ENCODE data around the gene SAP25.
A peak's percentile ranks its signal among the peaks of the same experiment; 100 is the strongest.
"Not testable (repeated sequence)": the region's sequence is repeated elsewhere in the genome, so short reads cannot be mapped to it uniquely, and the experiment has no call there.

SAP25 gene

DNA sequence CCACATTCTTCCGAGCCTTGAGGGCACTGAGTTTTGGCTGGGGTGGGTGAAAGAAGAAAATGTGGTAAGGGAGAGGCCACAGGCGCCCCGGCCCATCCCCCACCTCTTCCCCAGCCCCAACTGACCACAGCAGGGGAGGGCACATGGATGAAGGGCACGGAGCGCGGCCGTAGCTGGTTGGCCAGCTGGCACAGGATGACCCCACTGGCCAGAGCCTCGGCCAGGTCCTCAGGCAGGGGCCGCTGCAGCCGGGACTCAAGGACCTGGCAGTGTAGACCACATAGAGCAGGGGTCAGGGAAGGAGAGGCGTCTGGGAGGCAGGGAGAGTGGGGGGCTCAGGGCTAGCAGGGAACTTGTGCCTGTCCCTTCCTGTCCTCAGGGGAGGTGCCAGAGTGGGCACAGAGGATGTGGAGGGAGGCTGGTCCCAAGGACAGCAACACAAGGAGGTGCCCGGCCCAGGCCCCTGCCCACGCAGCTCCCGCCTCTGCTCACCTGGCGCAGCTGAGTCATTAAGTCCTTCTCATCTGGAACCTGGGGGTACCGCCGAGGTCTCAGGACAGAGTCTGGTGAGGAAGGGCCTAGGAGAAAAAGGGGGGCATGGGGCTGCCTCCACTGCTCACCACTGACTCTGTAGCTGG, 2.2 kb upstream of the SAP25 start:
- no peak for DNase-seq (ENCODE audit: low read depth in 2 of 2)

DNA sequence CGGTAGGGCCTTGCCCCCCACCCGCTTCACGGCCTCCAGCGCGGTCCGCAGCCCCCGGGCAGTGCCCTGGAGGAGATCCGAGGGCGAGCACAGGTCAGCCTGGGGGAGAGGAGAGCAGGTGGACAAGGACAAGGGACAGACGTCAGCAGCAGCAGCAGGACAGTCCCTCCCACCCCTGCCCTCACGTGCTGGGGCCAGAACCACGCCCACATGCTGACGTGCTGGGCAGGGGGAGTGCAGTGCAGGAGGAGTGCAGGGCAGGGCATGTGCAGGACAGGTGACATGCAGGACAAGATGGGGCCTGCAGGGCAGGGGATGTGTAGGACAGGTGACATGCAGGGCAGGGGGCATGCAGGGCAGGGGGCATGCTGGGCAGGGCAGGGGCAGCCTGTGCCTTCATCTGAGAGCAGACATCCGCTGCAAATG, 1.5 kb upstream of the SAP25 start:
- DNase-seq (ENCODE audit: low read depth in 2 of 2): no peak

DNA sequence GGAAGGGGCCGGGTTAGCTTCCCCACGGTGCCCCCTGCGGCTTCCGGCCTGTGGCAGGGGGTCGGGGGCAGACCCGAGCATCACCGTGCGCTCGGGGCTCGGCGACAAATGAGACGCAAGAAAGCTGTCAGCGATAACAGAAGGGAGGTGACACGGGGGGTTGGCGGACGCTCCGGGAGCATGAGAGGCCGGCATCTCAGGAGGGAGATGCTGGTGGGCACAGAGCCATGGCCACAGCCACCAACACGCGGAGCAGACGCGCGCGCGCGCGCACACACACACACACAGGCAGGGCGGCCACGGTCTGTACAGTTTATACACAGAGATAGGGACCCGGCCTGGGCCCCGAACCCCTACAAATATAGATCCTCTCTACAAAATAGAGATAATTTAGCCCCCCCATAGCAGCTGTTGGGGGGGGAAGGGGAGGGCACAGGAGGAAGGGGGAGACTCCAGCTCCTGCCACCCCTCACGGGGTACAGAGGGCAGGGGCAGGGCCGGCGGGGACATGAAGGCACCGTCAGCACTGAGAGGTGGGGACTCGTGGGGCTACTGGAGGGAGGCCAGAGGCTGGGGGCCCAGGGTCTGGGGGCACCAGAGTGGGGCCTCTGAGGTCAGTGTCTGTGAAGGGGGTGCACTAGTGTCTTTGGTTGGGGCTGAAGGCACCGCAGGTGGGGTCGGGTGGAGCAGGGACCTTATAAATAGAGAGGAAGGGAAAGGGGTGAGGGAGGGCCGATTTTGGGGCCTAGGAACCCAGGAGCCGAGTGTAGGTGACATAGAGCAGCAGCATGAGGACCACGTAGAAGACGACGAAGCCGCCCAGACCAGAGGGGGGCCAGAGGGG, 884 bp upstream of the SAP25 start:
- DNase-seq (ENCODE audit: low read depth in 2 of 2): no peak

DNA sequence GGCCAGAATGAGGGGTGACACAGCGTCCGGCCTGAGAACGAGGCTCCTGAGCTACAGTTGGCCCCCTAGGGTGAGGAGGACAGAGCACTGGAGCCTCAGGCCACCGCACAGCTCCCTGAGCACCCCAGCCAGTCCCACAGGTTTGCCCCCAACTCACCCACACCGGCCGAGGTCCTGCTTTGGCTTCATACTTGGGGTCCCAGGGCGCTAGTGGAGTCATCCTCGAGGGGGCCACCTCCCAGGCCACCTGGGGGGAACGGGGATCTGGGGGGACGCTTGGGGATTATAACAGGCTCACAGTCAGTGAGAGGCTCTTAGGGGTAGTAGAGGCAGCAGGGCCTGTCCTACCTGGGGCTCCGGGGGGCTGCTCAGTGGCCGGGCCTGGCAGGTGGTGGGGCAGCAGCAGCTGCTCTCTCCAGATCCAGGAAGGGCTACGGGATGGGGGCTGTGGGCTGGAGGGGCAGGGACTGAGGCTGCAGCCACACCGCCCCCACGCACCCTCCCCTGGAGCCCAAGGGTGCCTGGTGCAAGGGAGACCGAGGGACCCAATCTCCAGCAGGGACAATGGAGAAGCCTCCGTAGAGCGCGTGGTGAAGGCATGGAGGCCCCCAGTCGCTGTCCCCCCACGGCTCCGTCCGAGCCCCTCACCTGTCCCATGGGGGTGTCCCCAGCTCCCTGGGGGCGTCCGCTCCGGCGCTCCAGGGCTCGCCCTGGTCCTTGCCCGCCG, 588 bp downstream of the SAP25 start:
- no peak for DNase-seq (ENCODE audit: low read depth in 2 of 2)

DNA sequence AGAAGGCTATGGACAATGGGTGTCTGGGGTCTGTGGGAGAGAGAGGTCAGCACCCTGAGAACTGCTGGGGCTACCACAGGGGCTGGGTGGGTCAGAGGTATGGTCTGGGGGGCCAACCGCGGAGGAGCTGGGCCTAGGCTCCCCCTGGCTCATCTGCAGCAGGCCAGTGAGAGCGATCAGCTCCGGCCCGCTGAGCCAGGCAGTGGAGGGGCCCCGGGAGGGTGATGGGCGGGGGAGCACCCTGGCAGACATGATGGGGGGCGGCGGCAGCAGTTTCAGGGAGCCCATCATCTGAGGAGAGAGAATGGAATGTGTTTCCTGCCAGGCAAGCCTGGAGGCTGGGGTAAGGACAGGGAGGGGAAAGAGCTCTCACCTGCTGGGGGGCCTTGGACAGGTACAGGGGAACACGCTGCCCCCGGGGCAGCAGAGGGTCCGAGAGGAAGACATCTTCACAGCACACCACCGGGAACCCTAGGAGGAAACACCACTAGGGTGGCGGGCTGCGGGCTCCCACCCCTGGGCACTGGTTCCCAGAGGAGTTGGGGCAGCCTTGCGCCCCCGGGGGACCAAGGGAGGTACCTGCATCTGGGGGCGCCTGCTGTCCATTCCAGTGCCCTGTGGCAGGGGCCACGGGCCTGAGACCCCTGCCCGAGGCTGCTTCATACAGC, 1.3 kb downstream of the SAP25 start:
- DNase-seq (ENCODE audit: low read depth in 2 of 2): no peak

DNA sequence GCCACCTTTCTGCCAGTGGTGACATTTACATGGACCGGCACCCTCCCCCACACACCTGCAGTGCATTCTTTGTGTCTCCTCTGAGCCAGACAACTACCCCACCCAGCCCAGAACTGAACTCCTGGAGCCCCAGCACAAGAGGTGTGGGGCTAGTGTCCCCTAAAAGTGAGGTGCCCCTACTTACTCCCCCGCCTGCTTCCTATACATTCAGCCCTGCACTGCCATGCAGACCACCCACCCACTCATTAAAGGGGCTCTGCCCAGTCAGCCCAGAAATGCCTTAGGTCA, 1.9 kb downstream of the SAP25 start:
- no peak for DNase-seq (ENCODE audit: low read depth in 2 of 2)

DNA sequence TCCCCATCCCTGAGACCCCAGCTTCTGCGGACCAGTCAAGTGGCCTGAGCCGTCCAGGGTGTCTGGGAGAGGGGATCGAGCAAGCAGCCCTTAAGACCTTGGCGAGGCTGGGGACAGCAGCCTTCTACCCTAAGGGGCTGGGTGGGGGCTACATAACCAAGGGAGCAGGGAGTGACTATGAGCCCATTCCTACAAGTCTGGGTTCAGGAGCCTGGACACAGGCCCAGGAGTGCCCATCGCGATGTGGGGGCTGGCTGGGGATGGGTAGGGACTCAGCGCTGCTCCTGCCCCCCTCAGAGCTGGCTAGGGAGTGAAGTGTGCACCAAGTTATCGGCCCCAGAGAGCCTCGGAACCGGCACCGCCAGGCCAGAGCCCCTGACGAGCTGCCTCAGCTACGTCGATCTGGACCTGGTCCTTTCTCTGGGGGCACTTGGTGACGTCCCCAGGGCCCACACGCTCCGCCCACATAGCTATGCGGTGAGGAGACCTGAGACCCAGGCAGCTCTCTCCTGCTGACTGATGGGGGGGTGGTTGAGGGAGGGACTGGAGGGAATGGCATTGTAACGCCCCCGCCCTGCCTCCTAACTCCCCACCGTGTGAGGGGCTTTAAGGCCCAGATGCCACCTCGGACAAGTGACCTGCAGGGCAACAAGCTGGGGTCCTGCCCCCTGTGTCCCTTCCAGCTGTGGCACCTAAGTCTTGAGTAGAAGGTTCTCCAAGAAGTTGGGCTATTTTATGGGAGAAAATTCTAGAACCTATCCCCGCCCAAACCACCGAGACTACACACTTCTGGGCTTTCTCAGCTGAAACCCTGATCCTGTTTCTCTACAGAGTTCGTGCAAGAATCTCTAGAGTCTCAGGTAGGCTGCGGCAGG, 2.5 kb downstream of the SAP25 start:
- no peak for DNase-seq (ENCODE audit: low read depth in 2 of 2)

DNA sequence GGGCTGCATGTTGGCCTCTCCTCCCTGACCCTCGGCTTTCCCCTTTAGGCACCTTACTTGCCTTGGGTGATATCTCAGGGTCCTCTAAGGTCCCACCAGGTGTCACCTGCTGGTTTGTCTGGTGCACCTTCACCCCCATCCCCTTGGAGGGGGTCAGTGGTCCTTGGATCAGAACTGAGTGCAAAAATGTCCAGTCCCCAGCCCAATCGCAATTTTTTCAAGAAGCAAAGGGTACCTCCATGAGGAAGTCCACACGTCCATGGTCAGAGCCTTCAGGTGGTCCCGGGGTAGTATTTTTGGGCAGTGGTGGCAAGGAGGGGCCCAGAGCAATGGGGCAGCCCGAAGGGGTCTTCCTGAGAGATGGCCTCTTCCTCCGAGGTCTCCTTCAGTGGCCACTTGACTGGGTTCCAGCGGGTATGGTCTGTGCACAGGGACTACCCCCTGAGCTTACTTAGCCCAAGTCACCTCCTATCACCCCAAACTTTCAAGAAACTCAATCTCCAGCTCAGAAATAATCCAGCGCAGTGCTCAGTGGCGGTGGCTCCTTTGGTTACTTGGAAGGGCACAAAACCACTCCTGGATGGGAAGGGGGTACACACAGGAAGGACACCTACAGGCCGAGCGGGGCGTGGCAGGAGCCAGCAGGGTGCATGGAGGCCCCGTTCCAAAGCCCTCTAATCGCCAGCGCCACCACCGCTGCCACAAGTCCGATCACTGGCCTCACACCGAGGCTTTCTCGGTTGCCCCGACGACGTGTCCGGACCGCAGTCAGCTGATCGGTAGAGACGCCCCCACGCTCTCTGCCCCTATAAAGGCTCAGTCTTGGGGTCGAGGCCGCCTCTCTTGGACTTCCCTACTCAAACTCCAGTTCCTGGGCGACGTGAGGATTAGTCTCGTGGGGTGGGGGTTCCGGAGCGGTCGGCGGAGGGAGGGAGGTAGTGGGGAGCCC, 4.5 kb downstream of the SAP25 start:
- no peak for DNase-seq (ENCODE audit: low read depth in 2 of 2)

DNA sequence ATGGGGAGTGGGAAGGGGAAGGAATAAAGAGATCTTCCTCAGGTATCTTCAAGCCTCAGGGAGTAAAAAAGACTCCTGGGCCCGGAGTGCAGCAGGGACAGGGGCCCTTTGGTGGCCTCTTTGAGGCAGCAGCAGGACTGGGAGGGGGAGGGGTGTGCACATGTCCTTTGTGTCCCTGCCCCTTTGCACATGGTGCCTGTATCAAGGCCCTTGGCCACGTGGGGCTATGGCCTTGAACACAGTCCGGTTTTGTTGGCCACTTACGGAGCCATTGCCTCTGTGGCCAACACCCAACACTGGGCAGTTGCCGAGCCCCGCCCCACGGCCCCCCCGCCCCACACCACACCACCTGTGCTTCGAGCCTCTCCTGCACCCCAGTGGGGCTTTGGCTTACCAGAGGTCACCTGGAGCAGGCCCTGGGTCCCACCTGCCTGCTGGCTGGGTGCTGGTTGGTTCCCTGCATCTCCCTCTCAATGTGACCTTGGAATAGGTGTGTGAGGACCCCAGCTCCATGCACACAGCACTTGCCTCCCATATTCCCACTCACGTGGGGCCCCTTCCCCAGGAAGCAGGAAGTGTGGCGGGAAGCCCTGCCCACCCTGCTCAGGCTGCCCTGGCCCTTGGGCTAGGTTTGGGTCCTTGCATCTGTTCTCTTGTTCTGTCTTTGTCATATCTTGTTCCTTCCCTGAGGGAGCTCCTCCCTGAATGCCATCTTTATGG, 5.4 kb downstream of the SAP25 start:
- DNase-seq (ENCODE audit: low read depth in 2 of 2): no peak

DNA sequence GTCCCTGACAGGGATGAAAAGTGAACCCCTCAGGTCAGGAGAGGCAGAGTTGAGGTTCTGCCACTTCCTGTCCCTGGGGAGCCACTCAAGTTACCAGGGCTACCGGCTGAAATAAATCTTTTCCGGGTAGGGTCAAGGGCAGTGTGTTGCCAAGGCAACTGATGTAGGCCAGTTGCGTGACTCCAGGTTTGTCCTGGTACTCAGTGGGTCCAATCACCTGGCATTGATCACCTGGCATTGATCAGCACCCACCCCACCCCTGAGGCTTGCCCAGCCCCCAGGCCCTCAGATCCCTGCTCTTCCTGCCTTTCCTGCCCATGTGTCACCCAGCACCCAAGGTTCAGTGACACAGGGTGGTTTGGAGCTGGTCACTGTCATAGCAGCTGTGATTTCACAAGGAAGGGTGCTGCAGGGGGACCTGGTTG, 5.9 kb downstream of the SAP25 start:
- DNase-seq (ENCODE audit: low read depth in 2 of 2): no peak

DNA sequence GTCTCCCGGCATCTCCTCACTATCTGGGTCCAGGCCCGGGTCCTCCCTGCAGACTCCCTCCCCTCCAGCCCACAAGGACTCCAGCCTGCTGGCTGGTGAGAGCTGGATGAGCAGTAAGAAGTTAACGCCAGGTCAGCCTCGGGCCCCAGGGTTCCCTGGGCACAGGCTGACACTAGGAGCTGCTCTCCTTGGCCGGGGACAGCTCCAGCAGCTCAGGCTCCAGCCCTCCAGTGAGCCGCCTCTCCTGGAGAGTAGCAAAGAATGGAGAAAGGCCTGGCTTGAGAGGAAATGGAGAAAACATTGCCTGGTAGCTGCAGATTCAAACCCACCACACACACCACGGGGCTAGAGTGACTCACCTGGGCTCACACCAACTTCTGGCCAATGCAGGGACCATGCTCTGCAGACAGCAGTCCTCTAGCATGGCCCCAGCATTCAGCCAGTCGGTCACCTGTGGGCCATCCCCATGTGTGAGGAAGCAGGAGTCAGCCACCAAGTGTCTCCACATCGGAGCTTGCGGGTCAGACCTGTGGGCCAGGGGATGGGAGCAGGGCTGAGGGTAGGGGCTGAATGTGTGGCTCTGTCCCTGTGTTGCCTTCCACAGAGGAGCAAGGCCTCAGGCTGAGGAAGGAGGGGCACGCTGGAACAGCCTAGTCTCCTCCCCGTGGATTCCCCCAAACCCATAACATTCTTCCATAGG, 6.5 kb downstream of the SAP25 start:
- no peak for DNase-seq (ENCODE audit: low read depth in 2 of 2)

DNA sequence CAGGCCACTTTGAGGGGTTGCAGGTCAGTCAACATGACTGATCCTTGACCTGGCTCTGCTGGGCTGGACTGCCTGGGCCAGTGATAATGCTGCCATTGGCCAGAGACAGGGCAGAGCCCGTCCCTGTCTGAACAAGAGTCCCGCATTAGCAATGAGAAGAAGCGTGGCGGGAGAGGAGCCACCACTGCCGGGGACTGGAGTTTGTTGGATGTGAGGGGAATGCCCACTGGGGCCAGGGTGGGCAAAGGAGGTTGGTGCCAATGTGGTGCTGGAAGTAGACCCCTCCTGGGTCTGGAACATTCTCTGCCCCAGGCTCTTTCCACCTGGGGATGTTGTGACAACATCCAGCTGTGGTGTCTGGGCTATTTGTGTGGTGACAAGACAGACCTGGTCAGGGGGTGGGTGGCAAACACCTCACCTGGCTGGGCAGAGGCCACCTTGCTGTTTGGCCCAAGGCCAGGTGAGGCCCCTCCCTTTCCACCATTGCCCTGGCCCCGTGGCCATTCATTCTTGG, 7.6 kb downstream of the SAP25 start:
- no peak for DNase-seq (ENCODE audit: low read depth in 2 of 2)

DNA sequence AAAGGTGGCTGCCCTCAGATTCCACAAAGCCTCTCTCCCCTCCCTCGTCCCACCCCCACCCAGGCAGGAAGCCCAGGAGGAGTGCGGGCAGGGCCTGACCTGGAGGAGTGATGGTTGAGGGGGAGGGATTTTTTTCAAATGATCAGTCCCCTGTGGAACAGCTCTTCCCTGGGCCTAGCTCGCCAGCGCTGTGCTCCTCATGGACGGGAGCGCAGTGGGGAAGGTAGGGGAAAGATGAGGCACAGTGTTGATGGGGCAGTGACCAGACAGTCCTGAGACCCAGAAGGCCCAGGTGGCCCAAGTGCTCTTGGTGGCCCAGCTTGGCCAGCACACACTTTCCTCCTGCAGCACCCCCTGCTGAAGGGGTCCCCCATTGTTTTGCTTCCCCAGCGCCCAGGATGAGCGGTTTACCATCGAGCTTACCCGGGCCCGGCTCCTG, 8.5 kb downstream of the SAP25 start:
- no peak for DNase-seq (ENCODE audit: low read depth in 2 of 2)

DNA sequence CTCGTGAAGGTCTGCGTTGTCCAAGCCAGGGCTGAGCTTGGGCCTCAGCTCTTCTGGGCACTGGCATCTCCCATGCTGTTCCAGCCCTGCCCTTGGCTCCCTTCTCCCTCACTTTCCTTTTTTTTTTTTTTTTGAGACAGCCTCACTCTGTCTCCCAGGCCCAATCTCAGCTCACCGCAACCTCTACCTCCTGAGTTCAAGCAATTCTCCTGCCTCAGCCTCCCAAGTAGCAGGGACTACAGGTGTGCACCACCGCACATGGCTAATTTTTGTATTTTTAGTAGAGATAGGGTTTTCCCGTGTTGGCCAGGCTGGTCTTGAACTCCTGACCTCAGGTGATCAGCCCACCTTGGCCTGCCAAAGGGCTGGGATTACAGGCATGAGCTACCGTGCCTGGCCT, 9.3 kb downstream of the SAP25 start:
- DNase-seq (ENCODE audit: low read depth in 2 of 2): not testable (repeated sequence)

DNA sequence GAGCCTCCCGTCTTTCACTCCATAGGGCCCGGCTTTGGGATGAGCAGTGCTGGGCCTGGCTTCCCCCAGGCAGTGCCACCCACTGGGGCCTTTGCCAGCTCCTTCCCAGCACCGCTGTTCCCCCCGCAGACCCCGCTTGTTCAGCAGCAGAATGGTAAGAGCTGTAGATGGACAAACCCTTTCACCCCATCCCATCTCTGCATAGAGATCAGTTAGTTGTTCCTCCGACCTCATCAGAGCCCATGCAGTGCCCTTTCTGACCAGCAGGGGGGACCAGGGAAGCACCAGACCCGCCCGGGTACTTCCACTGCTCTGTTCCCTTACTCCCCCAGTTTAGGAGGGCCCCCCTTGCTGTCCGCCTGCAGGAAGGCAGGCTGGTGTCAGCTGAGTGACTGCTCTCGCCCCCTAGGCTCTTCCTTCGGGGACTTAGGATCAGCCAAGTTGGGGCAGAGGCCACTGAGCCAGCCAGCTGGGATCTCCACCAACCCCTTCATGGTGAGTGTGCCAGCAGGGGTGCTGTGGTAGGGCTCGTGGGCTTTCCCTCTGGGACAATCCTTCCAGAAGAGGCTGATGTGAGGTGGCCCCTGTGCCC, 9.8 kb downstream of the SAP25 start:
- peak; percentile 67 to 73 for DNase-seq (ENCODE audit: low read depth in 2 of 2)

DNA sequence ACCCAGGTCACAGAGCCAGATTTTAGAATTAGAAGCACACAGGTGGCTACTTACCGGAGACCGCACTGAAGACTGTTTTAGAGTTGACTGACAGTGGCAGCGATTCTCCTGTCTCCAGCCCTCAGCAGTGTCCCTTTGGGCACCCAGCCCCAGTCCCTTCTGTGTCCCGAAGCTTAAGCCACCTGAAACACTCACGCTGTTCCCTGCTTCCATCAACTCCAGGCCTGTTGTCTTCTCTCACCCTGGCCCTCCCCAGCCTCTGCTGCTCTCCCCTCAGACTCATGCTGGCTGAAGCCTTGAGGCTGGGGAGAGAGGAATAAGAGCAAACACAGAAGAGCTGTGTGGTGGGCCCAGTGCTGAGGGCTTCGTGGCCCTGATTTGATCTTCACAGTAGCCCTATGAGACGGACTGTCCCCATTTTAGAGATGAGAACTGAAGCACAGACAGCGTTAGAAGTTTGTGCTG, 10.6 kb downstream of the SAP25 start:
- DNase-seq (ENCODE audit: low read depth in 2 of 2): no peak

DNA sequence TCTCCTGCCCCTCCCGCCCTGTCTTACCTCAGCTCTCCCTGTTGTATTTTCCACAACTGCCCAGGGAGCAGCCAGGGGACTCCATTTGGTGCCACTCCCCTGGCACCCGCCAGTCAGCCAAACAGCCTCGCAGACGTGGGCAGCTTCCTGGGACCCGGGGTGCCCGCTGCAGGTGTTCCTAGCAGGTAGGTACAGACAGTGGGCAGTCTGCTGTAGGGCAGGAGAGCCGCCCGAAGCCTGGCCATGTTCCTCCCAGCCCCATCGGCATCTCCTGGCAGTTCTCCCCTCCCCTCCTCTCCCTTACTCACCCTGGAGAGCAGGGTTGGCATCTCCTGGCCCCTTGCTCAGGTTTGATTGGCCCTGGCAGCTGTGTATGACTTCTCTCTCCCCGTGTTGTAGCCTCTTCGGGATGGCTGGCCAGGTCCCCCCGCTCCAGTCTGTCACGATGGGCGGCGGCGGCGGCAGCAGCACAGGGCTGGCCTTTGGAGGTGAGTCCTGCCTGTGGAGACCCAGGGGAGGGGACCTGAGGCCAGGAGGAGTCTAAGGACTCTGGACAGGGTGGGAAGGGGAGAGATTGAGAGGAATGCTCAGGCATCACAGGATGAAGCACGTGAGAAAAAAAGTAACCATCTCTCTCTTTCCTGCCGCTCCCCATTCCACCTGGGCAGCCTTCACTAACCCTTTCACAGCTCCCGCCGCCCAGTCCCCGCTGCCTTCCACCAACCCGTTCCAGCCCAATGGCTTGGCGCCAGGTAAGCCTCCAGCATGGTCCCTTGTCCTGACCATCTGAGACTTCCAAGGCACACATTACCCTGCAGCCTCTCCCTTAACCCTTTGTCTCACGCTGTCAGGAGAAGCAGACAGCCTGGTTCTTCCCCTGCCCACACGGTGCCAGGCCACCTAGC, 11.3 kb downstream of the SAP25 start:
- DNase-seq (ENCODE audit: low read depth in 2 of 2): no peak
